Astrocyte (in vitro differentiated cells and primary cell): ENCODE data around the gene ANTXR2.

ENCODE experiments used
- EZH2 ChIP-seq: IDR thresholded peaks from 2 replicates; pipeline ENCODE4 v1.6.1; 2012; ENCODE audit warnings: mild to moderate bottlenecking, low read length, inconsistent platforms; ENCODE audit not compliant: insufficient read depth
- TF ChIP-seq, protein P1 (sequence below): IDR thresholded peaks from 2 replicates; pipeline ENCODE4 v1.5.1; 2011; ENCODE audit warnings: low read depth, mild to moderate bottlenecking, inconsistent platforms, low read length, moderate library complexity; ENCODE audit not compliant: insufficient read depth

DNA sequence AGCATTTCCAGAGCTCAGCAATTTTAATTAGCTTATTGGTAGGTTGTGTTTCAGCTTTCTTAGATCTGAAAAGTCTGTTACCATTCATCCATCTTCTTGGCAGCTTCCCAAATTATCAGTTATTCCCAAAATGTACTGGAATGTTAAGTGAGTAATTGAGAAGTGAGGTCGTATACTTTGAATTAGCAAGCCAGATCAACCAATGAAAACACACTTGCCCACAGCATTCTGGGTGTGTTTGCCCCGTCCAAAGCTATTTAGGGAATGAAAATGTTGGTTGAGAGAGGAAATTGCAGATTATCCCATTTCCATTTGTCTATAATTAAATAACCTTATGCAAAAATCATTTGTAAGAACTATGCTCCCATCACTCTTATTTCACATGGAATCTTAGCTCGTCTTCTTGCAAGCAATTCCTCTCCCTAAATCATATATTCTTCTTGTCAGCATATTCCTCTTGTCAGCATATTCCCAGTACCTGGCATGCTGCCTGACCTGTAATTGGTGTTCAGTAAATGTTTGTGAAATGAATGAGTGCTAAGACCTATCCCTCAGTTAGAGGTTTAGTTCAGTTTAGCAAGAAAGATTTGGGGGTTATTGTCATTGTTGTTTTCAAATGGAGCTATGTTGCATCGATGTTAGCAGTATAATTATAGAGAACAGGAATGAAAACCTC is 23.3 kb upstream of the ANTXR2 start:
- no peak for TF ChIP-seq EZH2
- TF ChIP-seq, protein P1, sequence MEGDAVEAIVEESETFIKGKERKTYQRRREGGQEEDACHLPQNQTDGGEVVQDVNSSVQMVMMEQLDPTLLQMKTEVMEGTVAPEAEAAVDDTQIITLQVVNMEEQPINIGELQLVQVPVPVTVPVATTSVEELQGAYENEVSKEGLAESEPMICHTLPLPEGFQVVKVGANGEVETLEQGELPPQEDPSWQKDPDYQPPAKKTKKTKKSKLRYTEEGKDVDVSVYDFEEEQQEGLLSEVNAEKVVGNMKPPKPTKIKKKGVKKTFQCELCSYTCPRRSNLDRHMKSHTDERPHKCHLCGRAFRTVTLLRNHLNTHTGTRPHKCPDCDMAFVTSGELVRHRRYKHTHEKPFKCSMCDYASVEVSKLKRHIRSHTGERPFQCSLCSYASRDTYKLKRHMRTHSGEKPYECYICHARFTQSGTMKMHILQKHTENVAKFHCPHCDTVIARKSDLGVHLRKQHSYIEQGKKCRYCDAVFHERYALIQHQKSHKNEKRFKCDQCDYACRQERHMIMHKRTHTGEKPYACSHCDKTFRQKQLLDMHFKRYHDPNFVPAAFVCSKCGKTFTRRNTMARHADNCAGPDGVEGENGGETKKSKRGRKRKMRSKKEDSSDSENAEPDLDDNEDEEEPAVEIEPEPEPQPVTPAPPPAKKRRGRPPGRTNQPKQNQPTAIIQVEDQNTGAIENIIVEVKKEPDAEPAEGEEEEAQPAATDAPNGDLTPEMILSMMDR, result no peak
